HepG2 (cell line): ENCODE results near the gene TSPAN9. TPM values are rescaled to one million over a fixed set of nuclear protein-coding genes. Genes with fewer than 3 reads are reported as not detected.

Source experiments
- HMG20A ChIP-seq: IDR thresholded peaks from 2 replicates; pipeline ENCODE4 v1.6.1; 2016; ENCODE audit warnings: borderline replicate concordance
- HNF4G ChIP-seq, 2 experiments: sonication (generic) in 1 of 2; formaldehyde crosslinking in 1 of 2; IDR thresholded peaks; 2 replicates each; pipeline versions ENCODE4 v1.4.0 to v1.6.1; 2011 to 2020; ENCODE audit warnings: borderline replicate concordance in 2 of 2, low read depth in 2 of 2, mild to moderate bottlenecking in 2 of 2, low read length in 1 of 2, missing genetic modification reagents in 1 of 2, moderate library complexity in 1 of 2
- HOXA7 ChIP-seq: sonication (generic); formaldehyde crosslinking; IDR thresholded peaks from 2 replicates; pipeline ENCODE4 v1.8.1; 2022; ENCODE audit warnings: mild to moderate bottlenecking, missing genetic modification reagents, moderate library complexity
- IRF2 ChIP-seq: IDR thresholded peaks from 2 replicates; pipeline ENCODE4 v1.6.1; 2018; ENCODE audit warnings: missing genetic modification reagents, missing compliant biosample characterization
- MAFK ChIP-seq, 2 experiments: IDR thresholded peaks in 1 of 2; conservative IDR thresholded peaks in 1 of 2; 2 replicates each; pipeline ENCODE4 v1.6.1; 2011; ENCODE audit warnings: improper control_type of control experiment in 2 of 2, low read length in 2 of 2
- MEF2D ChIP-seq: sonication (generic); formaldehyde crosslinking; IDR thresholded peaks from 2 replicates; pipeline ENCODE4 v1.5.1; 2020; ENCODE audit warnings: mild to moderate bottlenecking, missing genetic modification reagents
- NCOR1 ChIP-seq: fragments of 200-600 bp; sonication (generic); IDR thresholded peaks from 2 replicates; pipeline ENCODE4 v1.7.0; 2017; ENCODE audit warnings: antibody characterized with exemption, low read length, borderline replicate concordance
- NR2C2 ChIP-seq: sonication (generic); formaldehyde crosslinking; IDR thresholded peaks from 2 replicates; pipeline ENCODE4 v1.4.0; 2020; ENCODE audit warnings: missing genetic modification reagents, mild to moderate bottlenecking, moderate library complexity, borderline replicate concordance
- NR2F1 ChIP-seq, 2 experiments: fragments of 450-650 bp in 1 of 2; formaldehyde crosslinking in 1 of 2; IDR thresholded peaks; 2 replicates each; pipeline versions ENCODE4 v1.5.0 to v1.6.1; 2016 to 2020; ENCODE audit warnings: mild to moderate bottlenecking in 1 of 2, missing compliant biosample characterization in 1 of 2, missing genetic modification reagents in 1 of 2, moderate library complexity in 1 of 2
- PPARG ChIP-seq: conservative IDR thresholded peaks from 2 replicates; pipeline ENCODE4 v1.6.1; 2016; ENCODE audit warnings: missing biosample characterization, missing genetic modification reagents
- RCOR2 ChIP-seq: IDR thresholded peaks from 2 replicates; pipeline ENCODE4 v1.6.1; 2016; ENCODE audit warnings: missing biosample characterization, missing genetic modification reagents
- REPIN1 ChIP-seq: sonication (generic); formaldehyde crosslinking; IDR thresholded peaks from 2 replicates; pipeline ENCODE4 v1.8.0; 2022; ENCODE audit warnings: missing genetic modification reagents, low read depth, mild to moderate bottlenecking, borderline replicate concordance
- SOX13 ChIP-seq, 3 experiments: fragments of 450-650 bp in 1 of 3; sonication (generic) in 1 of 3; formaldehyde crosslinking in 1 of 3; IDR thresholded peaks in 2 of 3; conservative IDR thresholded peaks in 1 of 3; 2 replicates each; pipeline versions ENCODE4 v1.5.0 to v1.6.1; 2016 to 2020; ENCODE audit warnings: antibody characterized with exemption in 1 of 3, mild to moderate bottlenecking in 1 of 3, missing compliant biosample characterization in 1 of 3, missing genetic modification reagents in 1 of 3, moderate library complexity in 1 of 3
- STAG1 ChIP-seq: sonication (generic); formaldehyde crosslinking; IDR thresholded peaks from 2 replicates; pipeline ENCODE4 v1.4.0; 2020; ENCODE audit warnings: missing genetic modification reagents
- ZNF761 ChIP-seq: sonication (generic); formaldehyde crosslinking; conservative IDR thresholded peaks from 2 replicates; pipeline ENCODE4 v1.4.0; 2020; ENCODE audit warnings: mild to moderate bottlenecking, missing genetic modification reagents
- ZNF776 ChIP-seq: sonication (generic); formaldehyde crosslinking; IDR thresholded peaks from 2 replicates; pipeline ENCODE4 v1.4.0; 2020; ENCODE audit warnings: mild to moderate bottlenecking, missing genetic modification reagents
- ZNF883 ChIP-seq: sonication (generic); formaldehyde crosslinking; IDR thresholded peaks from 2 replicates; pipeline ENCODE4 v1.5.1; 2020; ENCODE audit warnings: mild to moderate bottlenecking, missing genetic modification reagents; ENCODE audit errors: not compliant biosample characterization
- ZSCAN29 ChIP-seq: sonication (generic); formaldehyde crosslinking; conservative IDR thresholded peaks from 2 replicates; pipeline ENCODE4 v1.4.0; 2020; ENCODE audit warnings: mild to moderate bottlenecking, missing genetic modification reagents
- polyA plus RNA-seq, 8 experiments: library from polyadenylated mRNA; depleted of rRNA in 3 of 8; stranded (reverse) in 7 of 8; unstranded in 1 of 8; fragments of >200 nt; fragmentation: Illumina TruSeq in 4 of 8; extraction: Trizol in 4 of 8; gene quantifications; 2 replicates each; pipeline versions ENCODE4 v1.2.1 to v1.2.3, GENCODE V29; 2011 to 2016; ENCODE audit warnings: low read depth in 4 of 8, missing spikeins in 1 of 8, mixed read lengths in 1 of 8; ENCODE audit not compliant: insufficient read depth in 1 of 8
- total RNA-seq, 5 experiments: library from RNA; depleted of rRNA; stranded (reverse); fragments of >200 nt; fragmentation: Illumina TruSeq; extraction: Trizol; gene quantifications; 2 replicates each; pipeline ENCODE4 v1.2.3, GENCODE V29; 2016; ENCODE audit warnings: low read depth in 1 of 5
- TF ChIP-seq, protein P1 (sequence below): sonication (generic); formaldehyde crosslinking; IDR thresholded peaks from 2 replicates; pipeline ENCODE4 v1.4.0; 2020; ENCODE audit warnings: missing genetic modification reagents
- TF ChIP-seq, protein P2 (sequence below): sonication (generic); formaldehyde crosslinking; IDR thresholded peaks from 2 replicates; pipeline ENCODE4 v1.5.0; 2020; ENCODE audit warnings: mild to moderate bottlenecking, missing genetic modification reagents, borderline replicate concordance
- TF ChIP-seq, protein P3 (sequence below): sonication (generic); formaldehyde crosslinking; IDR thresholded peaks from 2 replicates; pipeline ENCODE4 v1.5.0; 2020; ENCODE audit warnings: mild to moderate bottlenecking, missing genetic modification reagents

TSPAN9 gene
- total and polyA plus RNA-seq, 2 of the 13 experiments (the other 11 are each of a cell fraction or from before 2014, with no cell fraction given), result 18.1 to 42.3 TPM

DNA sequence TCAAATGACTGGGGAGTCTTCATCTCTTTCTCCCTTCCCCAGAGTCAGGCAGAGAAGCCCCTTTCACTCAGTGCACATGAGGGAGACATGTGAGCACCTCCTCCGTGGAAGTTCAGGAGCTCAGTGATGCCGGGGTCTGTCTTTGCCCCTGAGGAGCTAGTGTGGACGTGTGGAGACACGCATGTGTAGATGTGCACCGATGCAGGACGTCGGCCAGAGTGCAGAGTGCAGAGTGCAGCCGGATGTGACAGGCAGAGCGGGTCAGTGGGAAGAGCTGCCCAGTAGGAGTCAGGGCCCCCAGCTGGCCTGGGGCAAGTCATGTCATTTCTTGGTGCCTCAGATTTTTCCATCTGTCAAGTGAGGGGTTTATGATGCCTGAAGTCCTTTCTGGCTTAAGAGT lies 20.7 kb downstream of the TSPAN9 start (continued):
- no peak for TF ChIP-seq MAFK (conservative IDR thresholded peaks at IDR 0.05 in 1 of 2, IDR thresholded peaks at IDR 0.05 in 1 of 2; ENCODE audit: low read length in 2 of 2)
- TF ChIP-seq REPIN1 (CRISPR knock-in tag), result peak; percentile 46; the same call in 1 of the 2 replicates
- no peak for TF ChIP-seq HMG20A (CRISPR knock-in tag)
- TF ChIP-seq SOX13 (IDR thresholded peaks at IDR 0.05), result no peak
- 0 out of 4 replicates have a peak, but pooled peaks of 1 of the 2 experiments have one; percentile 29 for TF ChIP-seq SOX13 (CRISPR knock-in tag; conservative IDR thresholded peaks at IDR 0.05 in 1 of 2, IDR thresholded peaks at IDR 0.05 in 1 of 2)
- TF ChIP-seq, protein P1, sequence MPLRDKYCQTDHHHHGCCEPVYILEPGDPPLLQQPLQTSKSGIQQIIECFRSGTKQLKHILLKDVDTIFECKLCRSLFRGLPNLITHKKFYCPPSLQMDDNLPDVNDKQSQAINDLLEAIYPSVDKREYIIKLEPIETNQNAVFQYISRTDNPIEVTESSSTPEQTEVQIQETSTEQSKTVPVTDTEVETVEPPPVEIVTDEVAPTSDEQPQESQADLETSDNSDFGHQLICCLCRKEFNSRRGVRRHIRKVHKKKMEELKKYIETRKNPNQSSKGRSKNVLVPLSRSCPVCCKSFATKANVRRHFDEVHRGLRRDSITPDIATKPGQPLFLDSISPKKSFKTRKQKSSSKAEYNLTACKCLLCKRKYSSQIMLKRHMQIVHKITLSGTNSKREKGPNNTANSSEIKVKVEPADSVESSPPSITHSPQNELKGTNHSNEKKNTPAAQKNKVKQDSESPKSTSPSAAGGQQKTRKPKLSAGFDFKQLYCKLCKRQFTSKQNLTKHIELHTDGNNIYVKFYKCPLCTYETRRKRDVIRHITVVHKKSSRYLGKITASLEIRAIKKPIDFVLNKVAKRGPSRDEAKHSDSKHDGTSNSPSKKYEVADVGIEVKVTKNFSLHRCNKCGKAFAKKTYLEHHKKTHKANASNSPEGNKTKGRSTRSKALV (CRISPR knock-in tag), result no peak
- peak in 1 of 2 experiments; percentile 32; a peak in 1 of 4 replicates for TF ChIP-seq NR2F1 (CRISPR knock-in tag; IDR thresholded peaks at IDR 0.05)
- TF ChIP-seq, protein P2, sequence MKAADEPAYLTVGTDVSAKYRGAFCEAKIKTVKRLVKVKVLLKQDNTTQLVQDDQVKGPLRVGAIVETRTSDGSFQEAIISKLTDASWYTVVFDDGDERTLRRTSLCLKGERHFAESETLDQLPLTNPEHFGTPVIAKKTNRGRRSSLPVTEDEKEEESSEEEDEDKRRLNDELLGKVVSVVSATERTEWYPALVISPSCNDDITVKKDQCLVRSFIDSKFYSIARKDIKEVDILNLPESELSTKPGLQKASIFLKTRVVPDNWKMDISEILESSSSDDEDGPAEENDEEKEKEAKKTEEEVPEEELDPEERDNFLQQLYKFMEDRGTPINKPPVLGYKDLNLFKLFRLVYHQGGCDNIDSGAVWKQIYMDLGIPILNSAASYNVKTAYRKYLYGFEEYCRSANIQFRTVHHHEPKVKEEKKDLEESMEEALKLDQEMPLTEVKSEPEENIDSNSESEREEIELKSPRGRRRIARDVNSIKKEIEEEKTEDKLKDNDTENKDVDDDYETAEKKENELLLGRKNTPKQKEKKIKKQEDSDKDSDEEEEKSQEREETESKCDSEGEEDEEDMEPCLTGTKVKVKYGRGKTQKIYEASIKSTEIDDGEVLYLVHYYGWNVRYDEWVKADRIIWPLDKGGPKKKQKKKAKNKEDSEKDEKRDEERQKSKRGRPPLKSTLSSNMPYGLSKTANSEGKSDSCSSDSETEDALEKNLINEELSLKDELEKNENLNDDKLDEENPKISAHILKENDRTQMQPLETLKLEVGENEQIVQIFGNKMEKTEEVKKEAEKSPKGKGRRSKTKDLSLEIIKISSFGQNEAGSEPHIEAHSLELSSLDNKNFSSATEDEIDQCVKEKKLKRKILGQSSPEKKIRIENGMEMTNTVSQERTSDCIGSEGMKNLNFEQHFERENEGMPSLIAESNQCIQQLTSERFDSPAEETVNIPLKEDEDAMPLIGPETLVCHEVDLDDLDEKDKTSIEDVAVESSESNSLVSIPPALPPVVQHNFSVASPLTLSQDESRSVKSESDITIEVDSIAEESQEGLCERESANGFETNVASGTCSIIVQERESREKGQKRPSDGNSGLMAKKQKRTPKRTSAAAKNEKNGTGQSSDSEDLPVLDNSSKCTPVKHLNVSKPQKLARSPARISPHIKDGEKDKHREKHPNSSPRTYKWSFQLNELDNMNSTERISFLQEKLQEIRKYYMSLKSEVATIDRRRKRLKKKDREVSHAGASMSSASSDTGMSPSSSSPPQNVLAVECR (CRISPR knock-in tag), result peak; percentile 83; the same call in 1 of the 2 replicates
- peak; percentile 62 for TF ChIP-seq ZNF883 (CRISPR knock-in tag)
- TF ChIP-seq ZNF761 (CRISPR knock-in tag), result peak; percentile 72; the same call in 1 of the 2 replicates
- TF ChIP-seq NCOR1, result peak; percentile 50; the same call in 1 of the 2 replicates
- no peak for TF ChIP-seq HOXA7 (CRISPR knock-in tag)
- peak; percentile 91 for TF ChIP-seq HNF4G (IDR thresholded peaks at IDR 0.05; ENCODE audit: borderline replicate concordance, low read depth, low read length)
- peak; percentile 94 for TF ChIP-seq HNF4G (CRISPR knock-in tag; IDR thresholded peaks at IDR 0.05; ENCODE audit: borderline replicate concordance, low read depth)
- TF ChIP-seq STAG1, result peak; percentile 29
- peak; percentile 69; the same call in 1 of the 2 replicates for TF ChIP-seq ZSCAN29 (CRISPR knock-in tag)
- peak; percentile 79 for TF ChIP-seq RCOR2 (CRISPR knock-in tag)
- TF ChIP-seq ZNF776, result no peak
- TF ChIP-seq MEF2D (CRISPR knock-in tag), result peak; percentile 76
- peak; percentile 93 for TF ChIP-seq NR2C2 (CRISPR knock-in tag)
- TF ChIP-seq, protein P3, sequence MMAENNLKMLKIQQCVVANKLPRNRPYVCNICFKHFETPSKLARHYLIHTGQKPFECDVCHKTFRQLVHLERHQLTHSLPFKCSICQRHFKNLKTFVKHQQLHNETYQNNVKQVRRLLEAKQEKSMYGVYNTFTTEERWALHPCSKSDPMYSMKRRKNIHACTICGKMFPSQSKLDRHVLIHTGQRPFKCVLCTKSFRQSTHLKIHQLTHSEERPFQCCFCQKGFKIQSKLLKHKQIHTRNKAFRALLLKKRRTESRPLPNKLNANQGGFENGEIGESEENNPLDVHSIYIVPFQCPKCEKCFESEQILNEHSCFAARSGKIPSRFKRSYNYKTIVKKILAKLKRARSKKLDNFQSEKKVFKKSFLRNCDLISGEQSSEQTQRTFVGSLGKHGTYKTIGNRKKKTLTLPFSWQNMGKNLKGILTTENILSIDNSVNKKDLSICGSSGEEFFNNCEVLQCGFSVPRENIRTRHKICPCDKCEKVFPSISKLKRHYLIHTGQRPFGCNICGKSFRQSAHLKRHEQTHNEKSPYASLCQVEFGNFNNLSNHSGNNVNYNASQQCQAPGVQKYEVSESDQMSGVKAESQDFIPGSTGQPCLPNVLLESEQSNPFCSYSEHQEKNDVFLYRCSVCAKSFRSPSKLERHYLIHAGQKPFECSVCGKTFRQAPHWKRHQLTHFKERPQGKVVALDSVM (CRISPR knock-in tag), result no peak
- TF ChIP-seq IRF2 (CRISPR knock-in tag), result 0 out of 2 replicates have a peak, but pooled peaks have one; percentile 22
- TF ChIP-seq PPARG (CRISPR knock-in tag), result no peak
